ENCODE data around the gene SRC.

The SRC gene

DNA sequence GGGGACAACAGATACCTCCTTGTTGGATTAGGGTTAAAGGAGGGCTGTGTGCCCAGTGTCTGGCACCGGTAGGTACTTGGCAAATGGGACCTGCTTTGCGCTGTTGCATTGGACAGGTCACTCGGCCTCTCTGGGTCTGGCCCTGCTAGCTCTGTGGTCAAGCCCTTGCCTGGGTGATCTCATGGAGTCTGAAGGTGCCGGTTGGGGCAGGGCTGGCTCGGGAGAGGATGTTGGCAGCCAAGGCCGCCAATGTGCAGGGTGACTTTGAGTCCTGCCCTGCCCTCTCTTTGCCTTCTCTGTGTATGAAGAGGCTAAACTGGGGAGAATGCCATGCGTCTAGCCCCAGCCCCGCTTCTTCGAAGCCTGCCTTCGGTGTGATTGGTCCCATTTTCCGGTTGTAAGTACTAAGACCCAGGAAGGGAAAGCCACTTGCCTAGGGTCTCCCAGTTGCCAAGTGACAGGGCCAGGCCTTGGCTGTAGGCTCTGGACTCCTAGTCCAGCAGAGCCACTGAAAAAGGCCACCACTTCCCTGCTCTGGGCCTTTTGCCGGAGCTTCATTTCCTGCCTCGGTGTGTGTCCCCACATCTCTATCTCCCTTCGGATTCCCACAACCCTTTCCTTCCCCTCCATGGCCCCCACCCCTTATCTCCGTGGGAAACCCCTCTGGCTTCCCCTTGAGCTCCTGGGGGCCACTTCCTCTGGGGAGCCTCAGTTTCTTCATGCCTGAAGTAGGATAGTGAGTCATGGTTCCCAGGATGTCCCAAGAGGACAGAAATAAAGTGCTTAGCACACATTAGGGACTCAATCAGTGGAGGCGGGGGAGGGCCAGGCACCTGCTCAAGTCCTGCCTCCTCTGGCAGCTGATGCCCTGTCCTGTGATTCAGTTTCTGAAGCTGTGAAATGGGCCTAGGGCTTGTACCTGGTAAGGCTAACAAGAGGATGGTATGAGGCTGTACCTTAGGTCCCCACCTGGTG is 3.9 kb downstream of the SRC start:
- Histone ChIP-seq H3K4me1 (ENCODE audit: control insufficient read depth in 2 of 2, insufficient read depth in 2 of 2, low read length in 2 of 2) (peaks cover 16 to 30% of the 10 kb centered on the region in 2 donors), H3K9me3 (ENCODE audit: control insufficient read depth in 2 of 2, low read length in 2 of 2) (no peaks in the 10 kb centered on the region), H3K27ac (ENCODE audit: low read depth in 2 of 2, low read length in 2 of 2) (no peak overlapping the region), H3K9ac (ENCODE audit: low read depth in 1 of 2, low read length in 2 of 2) (no peak overlapping the region), H3K36me3 (ENCODE audit: control insufficient read depth in 2 of 2, insufficient read depth in 2 of 2, low read length in 2 of 2) (peaks cover 18 to 27% of the 10 kb centered on the region in 2 donors), H3K27me3 (ENCODE audit: control insufficient read depth in 2 of 2, insufficient read depth in 2 of 2, low read length in 2 of 2) (no peaks in the 10 kb centered on the region), H3K4me3 (ENCODE audit: low read length in 2 of 2) (no peak overlapping the region)

DNA sequence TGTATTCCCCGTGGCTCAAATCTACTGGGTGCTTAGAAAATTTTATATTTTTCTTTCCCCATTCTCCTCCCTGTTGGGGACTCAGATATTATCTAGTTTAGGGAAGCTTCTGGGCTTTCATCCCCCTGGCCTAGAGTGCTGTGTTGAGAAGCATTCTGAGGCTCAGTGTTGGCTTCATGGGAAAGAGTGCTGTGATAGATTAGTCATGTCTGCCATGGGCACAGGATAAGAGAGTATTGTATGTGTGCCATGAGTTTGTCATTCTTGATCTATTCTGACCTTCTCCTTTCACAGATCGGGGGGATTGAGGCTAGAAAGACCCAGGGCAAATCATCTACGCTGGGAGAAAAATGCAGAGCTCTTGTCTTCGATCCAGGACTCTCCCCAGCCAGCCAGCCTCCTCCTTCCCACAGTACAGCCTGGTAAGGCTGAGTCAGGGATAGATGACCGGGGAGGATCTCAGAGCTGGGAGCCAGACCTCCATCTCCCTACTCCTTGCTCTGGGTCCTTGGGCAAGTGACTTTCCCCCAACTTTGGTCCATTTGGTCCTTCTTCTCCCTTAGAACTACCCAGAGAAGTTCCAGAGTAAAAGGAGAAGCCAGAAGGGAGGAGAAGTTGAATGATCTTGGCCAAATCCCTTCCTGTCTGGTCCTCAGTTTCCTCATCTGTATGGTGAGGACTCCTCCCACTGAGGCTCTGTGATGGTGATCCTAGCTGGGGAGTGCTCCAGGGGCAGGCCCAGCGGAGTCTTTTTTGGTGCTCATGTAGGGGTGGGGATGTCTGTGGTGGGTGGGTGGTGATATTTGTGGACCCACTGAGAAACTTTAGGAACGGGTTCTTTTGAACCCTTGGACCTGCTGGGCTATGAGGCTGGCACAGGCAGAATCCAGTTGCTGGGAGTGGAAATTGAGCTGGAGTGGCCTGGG is 5.0 kb downstream of the SRC start:
- Histone ChIP-seq H3K4me3 (ENCODE audit: low read length in 2 of 2) (no peak overlapping the region), H3K9me3 (ENCODE audit: control insufficient read depth in 2 of 2, low read length in 2 of 2) (no peaks in the 10 kb centered on the region), H3K27me3 (ENCODE audit: control insufficient read depth in 2 of 2, insufficient read depth in 2 of 2, low read length in 2 of 2) (no peaks in the 10 kb centered on the region), H3K27ac (ENCODE audit: low read depth in 2 of 2, low read length in 2 of 2) (no peak overlapping the region), H3K4me1 (ENCODE audit: control insufficient read depth in 2 of 2, insufficient read depth in 2 of 2, low read length in 2 of 2) (peaks cover 20 to 32% of the 10 kb centered on the region in 2 donors), H3K36me3 (ENCODE audit: control insufficient read depth in 2 of 2, insufficient read depth in 2 of 2, low read length in 2 of 2) (peaks cover 18 to 27% of the 10 kb centered on the region in 2 donors), H3K9ac (ENCODE audit: low read depth in 1 of 2, low read length in 2 of 2) (no peak overlapping the region)

DNA sequence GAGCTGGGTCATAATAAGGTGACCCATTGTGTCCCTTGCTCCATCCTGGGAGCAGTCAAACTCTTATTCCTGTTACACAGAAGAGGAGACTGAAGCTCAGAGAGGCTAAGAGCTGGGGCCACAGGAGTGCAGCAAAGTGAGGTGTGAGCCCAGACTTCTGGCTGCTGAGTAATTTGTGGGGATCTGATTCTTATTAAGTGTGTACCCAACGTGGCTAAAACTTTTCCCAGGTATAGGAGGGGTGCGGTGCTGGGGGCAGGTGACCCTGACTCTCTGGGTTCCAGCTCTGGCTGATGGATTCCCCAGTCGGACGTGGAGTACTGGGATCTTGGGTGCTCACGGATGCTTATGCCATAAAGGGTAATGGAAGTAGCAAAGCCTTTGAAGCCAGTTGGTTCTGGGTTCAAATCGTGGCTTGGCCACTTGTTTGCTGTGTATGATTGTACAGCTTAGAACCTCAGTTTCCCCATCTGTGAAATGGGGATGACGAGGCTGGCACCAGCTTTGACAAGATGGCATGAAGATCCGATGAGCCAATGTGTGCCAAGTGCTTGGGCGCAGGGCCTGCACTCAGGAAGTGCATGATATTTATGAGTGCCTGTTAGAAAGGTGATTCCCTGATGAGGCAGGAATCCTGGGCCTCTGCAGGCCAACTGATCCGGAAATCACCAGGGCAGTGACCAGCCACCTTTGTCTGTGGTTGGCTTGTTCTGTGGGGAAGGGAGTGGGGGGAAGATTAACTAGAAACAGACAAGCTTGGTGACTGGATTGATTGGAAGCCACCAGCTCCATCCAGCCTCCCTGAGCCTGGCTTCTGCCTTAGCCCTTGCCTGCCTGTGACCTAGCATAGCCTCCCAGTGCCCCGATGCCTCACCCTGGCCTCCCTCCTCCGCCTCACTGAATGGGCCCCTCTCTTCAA is 6.0 kb downstream of the SRC start:
- Histone ChIP-seq H3K27me3 (ENCODE audit: control insufficient read depth in 2 of 2, insufficient read depth in 2 of 2, low read length in 2 of 2) (no peaks in the 10 kb centered on the region), H3K9ac (ENCODE audit: low read depth in 1 of 2, low read length in 2 of 2) (no peak overlapping the region), H3K27ac (ENCODE audit: low read depth in 2 of 2, low read length in 2 of 2) (no peak overlapping the region), H3K4me3 (ENCODE audit: low read length in 2 of 2) (no peak overlapping the region), H3K36me3 (ENCODE audit: control insufficient read depth in 2 of 2, insufficient read depth in 2 of 2, low read length in 2 of 2) (peaks cover 18 to 27% of the 10 kb centered on the region in 2 donors), H3K4me1 (ENCODE audit: control insufficient read depth in 2 of 2, insufficient read depth in 2 of 2, low read length in 2 of 2) (peaks cover 20 to 36% of the 10 kb centered on the region in 2 donors), H3K9me3 (ENCODE audit: control insufficient read depth in 2 of 2, low read length in 2 of 2) (no peaks in the 10 kb centered on the region)

DNA sequence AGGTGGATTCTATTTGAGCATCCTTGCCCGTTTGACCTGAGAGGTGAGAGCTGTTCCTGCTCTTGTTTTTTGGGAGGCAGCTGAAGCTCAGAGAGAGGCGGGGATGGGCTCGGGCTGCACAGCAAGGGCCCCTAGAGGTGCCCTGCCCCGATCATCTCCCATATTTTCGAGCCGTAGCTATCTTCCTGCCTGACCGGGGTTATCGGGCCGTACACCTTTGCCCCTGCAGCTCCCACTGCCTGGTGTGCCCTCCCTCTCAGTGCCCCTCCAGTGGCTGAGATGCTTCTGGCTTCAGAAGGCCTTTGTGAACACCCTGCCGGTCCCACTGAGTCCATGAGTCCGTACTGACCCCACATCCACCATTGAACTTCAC is 6.7 kb downstream of the SRC start:
- Histone ChIP-seq H3K36me3 (ENCODE audit: control insufficient read depth in 2 of 2, insufficient read depth in 2 of 2, low read length in 2 of 2) (peaks cover 20 to 27% of the 10 kb centered on the region in 2 donors), H3K4me3 (ENCODE audit: low read length in 2 of 2) (no peak overlapping the region), H3K27ac (ENCODE audit: low read depth in 2 of 2, low read length in 2 of 2) (no peak overlapping the region), H3K9me3 (ENCODE audit: control insufficient read depth in 2 of 2, low read length in 2 of 2) (no peaks in the 10 kb centered on the region), H3K27me3 (ENCODE audit: control insufficient read depth in 2 of 2, insufficient read depth in 2 of 2, low read length in 2 of 2) (no peaks in the 10 kb centered on the region), H3K9ac (ENCODE audit: low read depth in 1 of 2, low read length in 2 of 2) (no peak overlapping the region), H3K4me1 (ENCODE audit: control insufficient read depth in 2 of 2, insufficient read depth in 2 of 2, low read length in 2 of 2) (peaks cover 16 to 30% of the 10 kb centered on the region in 2 donors)

DNA sequence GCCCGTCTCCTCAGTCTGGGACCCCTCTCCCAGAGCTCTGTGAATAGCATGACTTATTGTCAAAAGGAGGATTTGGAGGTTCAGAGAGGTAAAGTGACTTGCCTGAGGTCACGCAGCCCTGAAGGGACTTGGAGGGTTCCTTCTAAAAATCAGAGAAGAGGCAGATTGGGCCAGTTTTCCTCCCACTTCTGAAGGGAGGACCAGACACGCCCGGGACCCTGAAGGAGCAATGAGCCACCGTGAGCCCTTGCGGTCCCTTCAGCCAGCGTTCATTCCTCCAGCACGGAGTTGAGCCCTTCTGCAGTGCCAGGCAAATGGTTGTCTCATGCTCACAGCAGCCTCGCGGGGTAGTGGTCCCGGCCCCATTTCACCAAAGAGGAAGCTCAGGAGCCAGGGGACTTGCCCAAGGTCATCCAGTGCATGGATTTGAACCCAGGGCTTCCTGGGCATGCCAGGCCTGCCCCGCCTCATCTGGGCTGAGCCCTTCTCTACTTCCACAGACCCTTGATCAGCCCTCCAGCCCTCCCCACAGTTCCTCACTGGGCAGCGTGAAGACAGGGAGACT is 7.4 kb downstream of the SRC start:
- Histone ChIP-seq H3K4me3 (ENCODE audit: low read length in 2 of 2) (no peak overlapping the region), H3K36me3 (ENCODE audit: control insufficient read depth in 2 of 2, insufficient read depth in 2 of 2, low read length in 2 of 2) (peaks cover 20 to 27% of the 10 kb centered on the region in 2 donors), H3K9me3 (ENCODE audit: control insufficient read depth in 2 of 2, low read length in 2 of 2) (no peaks in the 10 kb centered on the region), H3K27ac (ENCODE audit: low read depth in 2 of 2, low read length in 2 of 2) (no peak overlapping the region), H3K27me3 (ENCODE audit: control insufficient read depth in 2 of 2, insufficient read depth in 2 of 2, low read length in 2 of 2) (no peaks in the 10 kb centered on the region), H3K9ac (ENCODE audit: low read depth in 1 of 2, low read length in 2 of 2) (no peak overlapping the region), H3K4me1 (ENCODE audit: control insufficient read depth in 2 of 2, insufficient read depth in 2 of 2, low read length in 2 of 2) (peaks cover 12 to 35% of the 10 kb centered on the region in 2 donors)

DNA sequence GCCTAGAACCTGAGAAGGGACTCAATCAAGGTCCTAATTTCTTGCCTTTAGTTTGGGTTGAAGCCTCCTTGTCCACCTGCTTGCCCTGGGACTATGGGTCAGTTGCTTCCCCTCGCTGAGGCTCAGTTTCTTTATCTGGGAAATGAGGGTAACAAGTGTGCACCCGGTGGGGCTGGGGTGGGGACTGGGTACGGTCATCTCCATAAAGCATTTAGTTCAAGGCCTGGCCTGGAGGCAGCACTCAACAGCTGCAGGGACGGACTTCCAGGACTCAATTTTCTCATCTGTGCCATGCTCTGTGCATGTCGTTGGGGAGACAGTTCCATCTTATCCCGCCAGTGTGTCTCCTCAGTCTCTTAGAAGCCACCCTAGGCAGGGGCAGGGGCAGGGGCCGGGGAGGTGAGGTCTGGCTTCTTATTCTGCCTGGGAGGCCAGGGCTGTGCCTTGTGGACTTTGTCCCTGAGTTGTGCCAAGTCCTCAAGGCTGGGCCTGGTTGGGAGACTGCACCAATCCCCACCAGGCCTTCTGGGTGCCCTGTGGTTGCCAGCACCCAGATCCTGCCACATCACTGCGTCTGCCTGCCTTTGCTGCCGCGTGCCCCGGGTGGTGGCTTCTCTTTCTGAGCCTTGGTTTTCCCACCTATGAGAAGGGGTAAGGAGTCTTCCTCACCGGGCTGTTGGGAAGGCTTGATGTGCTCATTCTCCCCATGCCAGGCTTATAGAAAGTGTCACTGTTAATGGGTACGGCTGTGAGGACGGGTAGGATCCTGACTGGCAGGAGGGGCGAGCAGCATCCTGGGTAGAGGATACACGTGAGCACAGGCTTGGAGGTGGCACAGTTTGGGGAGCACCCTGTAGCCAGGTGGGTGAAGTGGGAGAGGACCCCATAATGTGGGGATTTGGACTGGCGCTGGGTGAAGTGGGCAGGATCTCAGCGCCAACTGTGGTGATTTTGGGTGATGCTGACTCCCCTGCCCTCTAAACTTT is 8.6 kb downstream of the SRC start:
- Histone ChIP-seq H3K36me3 (ENCODE audit: control insufficient read depth in 2 of 2, insufficient read depth in 2 of 2, low read length in 2 of 2) (peaks cover 20 to 23% of the 10 kb centered on the region in 2 donors), H3K9me3 (ENCODE audit: control insufficient read depth in 2 of 2, low read length in 2 of 2) (no peaks in the 10 kb centered on the region), H3K4me1 (ENCODE audit: control insufficient read depth in 2 of 2, insufficient read depth in 2 of 2, low read length in 2 of 2) (peaks cover 12 to 37% of the 10 kb centered on the region in 2 donors), H3K9ac (ENCODE audit: low read depth in 1 of 2, low read length in 2 of 2) (peak overlapping the region; percentile 15 to 56), H3K27ac (ENCODE audit: low read depth in 2 of 2, low read length in 2 of 2) (peak overlapping the region; percentile 46 to 71), H3K4me3 (ENCODE audit: low read length in 2 of 2) (peak overlapping the region; percentile 0 to 50), H3K27me3 (ENCODE audit: control insufficient read depth in 2 of 2, insufficient read depth in 2 of 2, low read length in 2 of 2) (no peaks in the 10 kb centered on the region)

DNA sequence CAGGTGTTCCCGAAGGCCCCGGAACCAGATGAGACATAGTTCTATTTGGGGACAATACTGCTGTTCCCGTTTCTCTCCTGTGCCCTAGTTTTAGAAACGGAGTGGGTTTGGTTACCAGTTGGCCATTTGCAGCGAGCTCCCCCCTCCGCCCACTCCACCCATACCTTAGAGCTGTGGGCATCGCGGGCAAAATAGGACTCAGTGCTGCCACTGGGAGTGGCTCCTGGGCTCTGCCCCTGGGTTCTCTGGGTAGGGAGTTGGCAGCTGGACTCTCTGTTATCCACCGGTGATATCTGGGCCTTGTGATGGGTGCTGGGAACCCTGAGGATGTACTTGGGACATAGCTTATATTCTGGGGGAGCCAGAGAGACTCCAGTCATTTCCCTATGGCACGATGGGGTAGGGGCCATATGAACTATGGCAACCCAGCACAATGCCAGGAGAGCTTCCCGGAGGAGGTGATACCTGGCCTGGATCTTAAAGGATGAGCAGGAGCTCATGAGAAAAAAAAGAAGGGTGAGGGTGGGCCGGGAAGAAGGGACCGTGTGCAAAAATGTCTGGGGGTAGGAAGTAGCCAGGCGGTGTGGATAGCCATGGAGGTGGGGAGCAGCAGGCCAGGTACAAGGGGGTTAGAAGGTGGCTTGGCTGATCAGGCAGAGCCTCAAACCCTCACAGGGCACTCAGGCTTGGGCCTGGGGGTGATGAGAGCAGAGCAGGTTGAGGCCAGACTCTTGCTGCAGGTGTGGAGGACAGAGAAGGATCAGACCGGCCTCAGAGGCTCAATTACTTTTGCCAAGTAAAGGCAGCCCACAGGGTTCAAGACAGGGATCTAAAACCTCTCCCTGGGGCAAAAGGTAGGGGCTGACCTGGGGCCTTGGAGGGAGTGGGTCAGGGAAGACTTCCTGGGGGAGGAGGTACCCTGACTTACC is 9.6 kb downstream of the SRC start:
- Histone ChIP-seq H3K9me3 (ENCODE audit: control insufficient read depth in 2 of 2, low read length in 2 of 2) (no peaks in the 10 kb centered on the region), H3K4me1 (ENCODE audit: control insufficient read depth in 2 of 2, insufficient read depth in 2 of 2, low read length in 2 of 2) (peaks cover 12 to 37% of the 10 kb centered on the region in 2 donors), H3K27me3 (ENCODE audit: control insufficient read depth in 2 of 2, insufficient read depth in 2 of 2, low read length in 2 of 2) (no peaks in the 10 kb centered on the region), H3K9ac (ENCODE audit: low read depth in 1 of 2, low read length in 2 of 2) (peak overlapping the region in 1 of 2 donors; percentile 13), H3K4me3 (ENCODE audit: low read length in 2 of 2) (no peak overlapping the region), H3K27ac (ENCODE audit: low read depth in 2 of 2, low read length in 2 of 2) (peak overlapping the region; percentile 46 to 71), H3K36me3 (ENCODE audit: control insufficient read depth in 2 of 2, insufficient read depth in 2 of 2, low read length in 2 of 2) (peaks cover 19 to 20% of the 10 kb centered on the region in 2 donors)

DNA sequence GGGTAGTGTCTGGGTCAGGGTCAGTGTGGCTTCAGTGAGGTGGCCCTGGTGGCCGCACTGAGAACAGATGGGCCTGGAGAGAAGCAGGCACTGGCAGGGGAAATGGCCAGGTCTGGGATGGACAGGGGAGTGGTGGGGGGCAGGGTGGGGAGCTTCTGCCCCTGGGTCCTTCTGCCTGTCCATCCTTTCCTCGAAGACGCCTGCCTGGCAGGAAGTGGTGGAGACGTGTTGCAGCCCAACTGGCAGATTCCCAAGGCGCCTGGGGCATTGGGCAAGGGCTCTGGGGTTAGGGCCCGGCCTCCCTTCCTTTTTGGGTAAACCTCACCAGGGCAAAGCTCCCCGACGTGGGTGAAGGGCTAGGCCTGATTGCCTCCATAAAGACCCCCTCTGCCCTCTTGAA is 10.4 kb downstream of the SRC start:
- Histone ChIP-seq H3K27me3 (ENCODE audit: control insufficient read depth in 2 of 2, insufficient read depth in 2 of 2, low read length in 2 of 2) (no peaks in the 10 kb centered on the region), H3K27ac (ENCODE audit: low read depth in 2 of 2, low read length in 2 of 2) (peak overlapping the region in 1 of 2 donors; percentile 38), H3K4me3 (ENCODE audit: low read length in 2 of 2) (no peak overlapping the region), H3K9ac (ENCODE audit: low read depth in 1 of 2, low read length in 2 of 2) (no peak overlapping the region), H3K4me1 (ENCODE audit: control insufficient read depth in 2 of 2, insufficient read depth in 2 of 2, low read length in 2 of 2) (peaks cover 12 to 37% of the 10 kb centered on the region in 2 donors), H3K36me3 (ENCODE audit: control insufficient read depth in 2 of 2, insufficient read depth in 2 of 2, low read length in 2 of 2) (peaks cover 19% of the 10 kb centered on the region in 2 donors), H3K9me3 (ENCODE audit: control insufficient read depth in 2 of 2, low read length in 2 of 2) (no peaks in the 10 kb centered on the region)

Data from mucosa of rectum (tissue), 2 donors.